HG03060 (cell line): ENCODE data around the gene VPREB3.

Experiments
- ATAC-seq: cut with Tn5 transposase; IDR thresholded peaks from one replicate; pipeline ENCODE4 v1.9.1; 2021; ENCODE audit warnings: low read depth, moderate number of reproducible peaks; ENCODE audit not compliant: unreplicated experiment

The VPREB3 gene, protein sequence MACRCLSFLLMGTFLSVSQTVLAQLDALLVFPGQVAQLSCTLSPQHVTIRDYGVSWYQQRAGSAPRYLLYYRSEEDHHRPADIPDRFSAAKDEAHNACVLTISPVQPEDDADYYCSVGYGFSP

DNA sequence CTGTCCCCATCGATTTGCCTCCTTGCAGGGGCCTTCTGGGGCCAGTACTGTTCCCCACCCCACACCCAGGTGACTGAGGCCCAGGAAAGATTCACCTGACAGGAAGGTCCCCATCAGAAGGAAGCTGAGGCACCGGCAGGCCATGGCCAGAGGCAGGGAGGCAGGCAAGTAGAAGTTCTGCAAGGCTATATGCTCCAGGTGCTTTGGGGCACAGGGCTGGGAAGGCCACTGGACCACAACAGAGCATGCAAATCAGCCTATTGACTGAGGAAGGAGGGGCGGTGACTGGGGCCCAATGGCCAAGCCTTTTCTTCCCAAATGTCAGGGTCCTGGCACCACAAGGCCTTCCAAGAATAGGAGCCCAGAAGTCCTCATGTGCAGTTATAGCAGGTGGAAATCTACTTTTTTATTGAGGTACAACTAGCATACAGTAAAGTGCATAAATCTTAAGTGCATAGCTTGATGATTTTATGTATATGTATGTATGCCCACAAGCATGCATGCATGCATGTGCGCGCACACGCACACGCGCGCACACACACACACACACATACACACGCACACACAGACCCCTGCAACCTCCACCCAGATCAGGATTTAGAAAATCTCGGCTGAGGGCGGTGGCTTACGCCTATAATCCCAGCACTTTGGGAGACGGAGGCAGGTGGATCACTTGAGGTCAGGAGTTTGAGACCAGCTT, at the start of gene VPREB3:
TSS of gene VPREB3 (minus strand) at position 206 of the 700 bp plus-strand sequence. CDS start at position 144, 62 bp downstream.
- ATAC-seq: no peak

DNA sequence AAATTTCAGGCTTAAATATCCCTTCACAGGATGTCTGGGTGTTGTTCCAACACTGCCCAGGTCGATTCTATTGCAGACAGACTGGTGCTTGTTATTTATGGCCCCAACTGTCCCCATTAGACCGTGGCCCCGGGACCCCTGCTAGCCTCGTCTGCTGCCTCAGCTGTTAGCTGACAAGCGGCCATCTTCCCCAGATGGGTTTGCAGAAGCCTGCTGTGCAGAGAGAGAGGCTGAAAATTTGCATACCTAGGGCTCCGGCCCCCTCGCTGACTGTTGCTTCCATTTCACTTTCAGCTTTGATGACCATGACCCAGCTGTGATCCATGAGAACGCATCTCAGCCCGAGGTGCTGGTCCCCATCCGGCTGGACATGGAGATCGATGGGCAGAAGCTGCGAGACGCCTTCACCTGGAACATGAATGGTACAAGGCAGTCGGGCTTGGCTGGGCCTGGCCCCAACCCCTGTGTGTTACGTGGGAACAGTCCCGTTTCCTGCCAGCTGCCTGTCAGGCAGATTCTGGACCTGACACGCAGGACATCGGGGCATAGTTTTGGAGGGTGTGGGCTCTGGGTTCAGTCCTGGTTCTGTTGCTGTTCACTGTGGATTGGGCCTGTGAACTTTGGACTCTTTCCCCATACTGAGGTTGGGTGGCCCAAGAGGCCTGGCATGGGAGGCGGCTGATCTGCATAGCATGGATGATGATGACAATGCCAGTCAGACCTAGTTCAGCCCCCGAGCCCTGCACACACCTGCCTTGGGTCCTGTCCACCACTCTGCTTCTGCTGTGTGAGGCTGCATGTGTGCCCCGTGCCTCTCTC, 49.0 kb upstream of the VPREB3 start:
- ATAC-seq: no peak

DNA sequence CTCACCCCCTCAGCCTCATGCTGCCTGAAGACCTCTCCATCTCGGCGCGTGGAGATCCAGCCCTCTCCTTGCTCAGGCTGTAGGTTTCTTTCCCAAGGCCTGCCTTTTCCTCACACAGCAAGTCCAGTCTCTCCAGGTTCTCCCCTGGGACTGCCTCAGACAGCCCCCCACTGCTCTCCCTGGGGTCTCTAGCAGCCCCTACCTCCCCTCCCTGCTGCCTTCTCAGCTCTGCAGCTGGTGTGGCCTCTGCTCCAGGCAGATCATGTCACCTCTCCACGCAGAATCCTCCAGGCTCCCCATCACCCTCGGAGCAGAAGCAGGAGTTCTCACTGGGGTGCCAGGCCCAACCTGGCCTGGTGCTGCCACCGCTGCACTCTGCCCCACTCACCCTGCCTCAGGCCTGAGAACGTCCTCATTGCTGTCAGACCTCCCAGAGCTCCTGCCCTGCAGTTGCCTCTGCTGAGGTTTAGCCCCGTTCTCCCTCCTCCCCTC, 47.7 kb upstream of the VPREB3 start:
- ATAC-seq: no peak

DNA sequence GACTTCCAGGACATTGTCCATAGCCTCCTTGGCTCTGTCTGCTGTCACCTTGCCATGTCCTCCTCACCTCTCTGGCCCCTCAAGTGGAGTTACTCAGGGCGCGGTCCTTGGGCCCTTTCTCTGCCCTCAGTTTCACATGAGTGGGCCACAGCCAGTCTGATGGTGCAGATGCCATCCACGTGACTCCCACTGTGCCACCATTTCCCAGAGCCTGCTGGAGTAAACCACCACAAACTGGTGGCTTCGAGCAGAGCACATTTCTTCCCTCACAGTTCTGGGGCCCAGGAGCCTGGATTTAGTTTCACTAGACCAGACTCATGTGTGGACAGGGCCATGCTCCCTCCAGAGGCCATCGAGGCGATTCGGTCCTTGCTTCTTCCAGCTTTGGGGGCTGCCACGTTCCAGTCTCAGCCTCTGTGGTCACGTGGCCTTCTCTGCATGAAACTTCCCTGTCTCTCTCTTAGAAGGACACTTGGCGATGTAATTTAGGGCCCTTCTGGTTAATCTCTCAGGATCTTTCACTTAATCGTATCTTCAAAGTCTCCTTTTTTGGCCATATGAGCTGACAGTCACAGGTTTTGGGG, 47.1 kb upstream of the VPREB3 start:
- no peak for ATAC-seq

DNA sequence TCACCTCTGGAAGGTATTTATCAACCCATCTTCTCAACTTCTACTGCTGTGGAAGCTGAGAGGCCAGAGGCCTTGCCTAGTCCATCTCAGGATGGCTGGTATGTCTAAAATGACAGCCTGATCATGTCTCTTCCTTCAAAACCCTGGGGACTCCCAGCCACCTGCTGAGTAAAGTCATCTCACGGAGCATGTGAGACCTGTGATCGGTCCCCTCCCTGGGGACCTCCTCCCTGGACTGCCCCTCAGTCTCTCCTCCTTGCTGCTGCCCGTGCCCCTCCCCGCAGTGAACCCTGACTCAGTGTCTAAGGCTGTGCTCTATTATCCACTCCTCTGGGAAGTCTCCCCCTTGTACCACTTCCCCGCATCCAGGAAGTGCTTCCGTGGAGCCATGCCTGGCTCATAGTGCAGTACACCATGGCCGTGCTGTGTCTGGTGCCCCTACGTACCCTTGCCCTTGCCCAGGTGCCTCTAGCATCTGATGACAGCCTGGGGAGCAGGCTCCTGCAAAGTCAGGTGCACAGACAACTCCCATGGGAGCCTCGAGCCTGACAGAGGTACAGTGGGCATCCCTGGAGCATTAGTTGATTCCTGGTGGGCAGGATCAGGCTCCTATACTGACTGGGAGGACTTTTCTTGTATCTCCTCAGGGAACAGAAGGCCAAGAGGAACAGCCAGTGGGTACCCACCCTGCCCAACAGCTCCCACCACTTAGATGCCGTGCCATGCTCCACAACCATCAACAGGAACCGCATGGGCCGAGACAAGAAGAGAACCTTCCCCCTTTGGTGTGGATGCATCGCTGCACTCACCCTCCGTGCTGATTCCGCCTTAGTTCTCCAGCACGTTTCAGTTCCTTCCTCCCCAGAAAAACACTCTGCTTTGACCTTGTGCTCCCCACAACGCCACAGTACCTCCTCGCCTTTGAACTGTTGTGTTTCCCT, 46.3 kb upstream of the VPREB3 start:
- ATAC-seq: peak; percentile 68

DNA sequence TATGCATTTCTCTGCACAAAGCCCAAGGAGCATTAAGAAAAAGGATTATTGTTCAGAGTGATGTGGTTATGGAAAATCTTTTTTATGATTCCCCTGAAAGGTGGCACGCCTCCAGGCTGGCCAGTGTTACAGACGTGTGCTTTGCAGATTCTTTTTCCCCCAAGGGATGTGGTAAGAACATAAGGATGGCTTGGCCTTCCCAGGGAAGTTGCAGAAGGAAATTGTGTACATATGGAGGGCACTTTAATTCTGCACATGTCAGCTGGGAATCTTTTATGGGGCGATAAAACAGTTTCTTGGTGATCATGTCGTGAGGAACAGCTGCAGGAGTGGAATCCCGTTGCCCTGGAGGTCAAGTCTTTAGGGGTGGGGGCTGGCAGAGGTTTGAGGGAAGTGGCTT, 42.2 kb upstream of the VPREB3 start:
- ATAC-seq: no peak

DNA sequence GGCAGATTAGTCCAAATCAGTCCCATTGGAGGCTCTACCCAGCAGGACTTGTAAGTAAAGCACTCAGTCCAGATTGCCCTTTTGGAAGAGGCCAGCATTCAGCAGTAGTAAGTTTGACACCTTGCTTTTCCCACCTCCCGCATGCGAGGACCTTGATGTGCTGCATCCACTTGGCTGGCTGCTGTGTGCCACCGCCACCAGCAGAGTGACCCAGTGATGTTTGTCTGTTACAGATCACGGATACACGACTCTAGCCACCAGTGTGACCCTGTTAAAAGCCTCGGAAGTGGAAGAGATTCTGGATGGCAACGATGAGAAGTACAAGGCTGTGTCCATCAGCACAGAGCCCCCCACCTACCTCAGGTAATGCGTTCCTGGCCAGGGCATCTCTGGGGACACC, 39.1 kb upstream of the VPREB3 start:
- ATAC-seq: no peak

DNA sequence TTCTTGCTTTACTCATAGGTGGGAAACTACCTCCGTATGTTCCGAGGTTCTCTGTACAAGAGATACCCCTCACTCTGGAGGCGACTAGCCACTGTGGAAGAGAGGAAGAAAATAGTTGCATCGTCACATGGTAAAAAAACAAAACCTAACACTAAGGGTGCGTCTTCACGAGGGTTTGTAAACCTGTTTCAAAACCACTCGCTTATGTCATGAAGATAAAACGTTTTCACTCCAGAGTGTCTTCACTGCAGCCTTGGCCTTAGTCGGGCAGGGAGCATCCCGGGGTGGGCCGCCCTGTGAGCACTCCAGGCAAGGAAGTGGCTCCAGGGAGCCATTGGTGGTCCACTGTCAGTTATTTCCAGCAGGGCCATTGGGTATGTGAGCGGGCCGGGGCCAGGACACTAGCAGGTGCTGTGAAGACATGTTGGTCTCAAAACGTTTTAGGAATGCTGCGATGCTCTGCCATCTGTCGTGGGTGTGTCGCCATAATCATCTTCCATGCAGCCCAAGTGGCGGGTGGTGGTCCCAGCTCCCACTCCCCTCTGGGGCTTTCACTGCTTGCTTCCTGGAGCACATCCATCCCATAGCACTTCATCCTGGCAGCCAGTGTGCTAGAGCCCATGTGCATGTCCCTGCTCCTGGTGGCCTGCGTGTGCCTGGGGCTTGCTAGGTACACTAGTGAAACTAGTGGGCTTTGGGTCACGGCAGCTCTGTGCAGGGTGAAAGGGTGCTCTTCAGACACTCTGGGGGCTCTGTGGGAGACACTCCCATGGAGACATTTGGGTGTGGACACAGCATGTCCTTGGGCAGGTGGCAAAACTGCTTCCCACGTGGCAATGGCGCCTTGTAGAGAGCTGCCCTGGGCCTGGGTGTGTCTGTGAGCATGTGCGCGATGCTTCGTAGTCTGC, 37.8 kb upstream of the VPREB3 start:
- ATAC-seq: no peak

DNA sequence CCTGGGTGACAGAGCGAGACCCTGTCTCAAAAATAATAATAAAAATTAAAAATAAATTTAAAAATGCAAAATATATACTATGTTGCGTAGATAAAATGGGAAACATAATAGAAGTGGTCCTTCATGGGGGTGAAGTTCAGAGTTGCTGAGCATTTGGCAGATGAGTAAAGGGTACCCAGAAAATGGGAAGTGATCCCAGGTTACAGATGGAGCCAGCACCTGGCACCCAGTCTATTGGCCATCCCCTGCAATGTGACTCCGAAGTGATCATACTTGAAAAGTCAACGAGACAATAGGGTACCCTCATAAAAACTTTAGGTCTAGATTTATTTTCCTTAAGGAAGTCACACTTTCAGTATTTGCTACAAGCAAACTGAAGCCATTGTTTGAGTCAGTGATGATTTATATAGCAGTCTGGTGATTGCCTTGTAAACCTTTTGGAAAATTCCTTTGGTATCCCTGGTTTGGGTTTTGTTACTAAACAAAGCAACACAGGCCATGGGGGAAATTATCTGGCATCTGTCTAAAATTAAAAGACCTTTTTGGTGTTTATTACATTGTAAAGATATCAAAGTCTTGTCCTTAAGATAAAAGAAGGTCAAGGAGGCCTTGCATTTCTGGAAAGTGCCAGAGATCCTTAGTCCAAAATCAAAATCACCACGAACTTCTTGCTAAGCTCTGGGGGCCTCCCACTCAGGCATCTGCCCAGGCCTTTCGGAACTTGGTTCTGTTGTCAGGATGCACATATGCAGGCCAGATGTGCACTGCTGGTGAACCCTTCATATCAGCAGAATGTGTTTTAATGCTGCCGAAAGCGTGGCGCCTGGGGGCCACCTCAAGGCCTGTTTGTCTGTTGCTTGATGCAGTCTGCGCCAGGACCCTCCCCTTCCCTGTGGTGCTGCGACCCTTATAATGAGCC, 36.9 kb upstream of the VPREB3 start:
- ATAC-seq: no peak

DNA sequence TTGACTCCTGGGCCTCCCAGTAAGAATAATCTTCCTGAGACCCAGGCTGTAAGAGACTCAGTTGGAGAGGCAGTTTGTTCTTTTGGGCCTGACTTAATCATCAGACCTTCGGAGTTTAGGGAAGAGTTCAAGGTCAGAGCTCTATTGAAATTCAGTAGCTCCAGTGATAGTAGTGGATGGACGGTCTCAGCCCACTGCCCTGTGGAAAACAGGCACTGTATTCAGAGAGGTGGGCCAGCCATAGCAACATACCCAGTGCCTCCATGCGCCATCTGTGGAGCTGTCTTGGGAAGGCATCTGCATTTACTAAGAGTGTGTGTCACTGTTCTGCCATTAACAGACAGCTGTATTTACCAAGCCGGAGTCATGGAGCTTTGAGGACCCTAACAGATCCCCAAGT, 35.4 kb upstream of the VPREB3 start:
- no peak for ATAC-seq

DNA sequence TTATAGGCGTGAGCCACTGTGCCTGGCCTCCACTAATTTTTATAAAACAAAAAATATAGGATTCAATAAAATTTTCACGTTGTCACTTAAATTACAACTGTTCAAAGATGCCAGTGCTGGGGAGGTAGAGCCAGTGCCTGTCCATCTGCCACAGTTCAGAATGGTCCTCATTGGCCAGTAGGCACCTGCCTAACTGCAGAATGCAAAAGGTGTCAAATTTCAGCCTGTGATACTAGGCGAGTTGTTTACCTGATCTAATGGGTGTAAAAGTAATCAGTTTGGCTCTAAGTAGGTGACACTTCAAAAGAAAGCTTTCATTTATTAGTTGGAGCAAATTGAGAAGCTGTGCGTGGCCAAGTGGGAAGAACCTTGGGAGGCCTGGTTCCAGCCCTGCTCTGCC, 34.9 kb upstream of the VPREB3 start:
- no peak for ATAC-seq

DNA sequence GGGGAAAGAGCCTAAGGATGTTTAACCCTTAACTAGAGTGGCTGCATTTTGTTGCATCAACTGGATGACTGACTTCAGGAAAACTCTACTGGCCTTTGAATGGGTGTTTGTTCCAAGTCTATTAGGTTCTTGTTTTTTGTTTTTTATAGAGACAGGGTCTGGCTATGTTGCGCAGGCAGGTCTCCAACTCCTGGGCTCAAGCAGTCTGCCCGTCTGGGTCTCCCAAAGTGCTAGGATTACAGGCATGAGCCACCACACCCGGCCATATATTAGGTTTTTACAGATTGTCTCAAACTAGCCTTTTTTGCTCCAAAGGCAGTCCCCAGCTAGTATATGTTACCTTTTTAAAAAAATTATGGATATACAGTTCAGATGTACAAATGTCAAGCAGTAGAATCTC, 33.7 kb upstream of the VPREB3 start:
- ATAC-seq: no peak

DNA sequence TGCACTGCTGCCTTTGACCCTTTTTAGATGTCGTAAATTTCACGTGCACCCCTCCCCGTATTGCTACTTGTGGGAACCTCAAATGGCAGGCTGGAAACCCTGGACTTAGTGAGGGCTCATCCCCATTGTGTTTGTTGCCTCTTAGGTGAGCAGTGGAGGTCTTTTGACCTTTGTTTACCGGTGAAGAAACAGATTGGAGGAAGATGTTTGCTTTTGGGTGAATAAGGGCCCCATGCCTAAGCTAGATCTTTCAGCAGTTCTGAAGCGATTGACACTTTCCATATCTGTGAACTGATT, 33.3 kb upstream of the VPREB3 start:
- ATAC-seq: no peak

DNA sequence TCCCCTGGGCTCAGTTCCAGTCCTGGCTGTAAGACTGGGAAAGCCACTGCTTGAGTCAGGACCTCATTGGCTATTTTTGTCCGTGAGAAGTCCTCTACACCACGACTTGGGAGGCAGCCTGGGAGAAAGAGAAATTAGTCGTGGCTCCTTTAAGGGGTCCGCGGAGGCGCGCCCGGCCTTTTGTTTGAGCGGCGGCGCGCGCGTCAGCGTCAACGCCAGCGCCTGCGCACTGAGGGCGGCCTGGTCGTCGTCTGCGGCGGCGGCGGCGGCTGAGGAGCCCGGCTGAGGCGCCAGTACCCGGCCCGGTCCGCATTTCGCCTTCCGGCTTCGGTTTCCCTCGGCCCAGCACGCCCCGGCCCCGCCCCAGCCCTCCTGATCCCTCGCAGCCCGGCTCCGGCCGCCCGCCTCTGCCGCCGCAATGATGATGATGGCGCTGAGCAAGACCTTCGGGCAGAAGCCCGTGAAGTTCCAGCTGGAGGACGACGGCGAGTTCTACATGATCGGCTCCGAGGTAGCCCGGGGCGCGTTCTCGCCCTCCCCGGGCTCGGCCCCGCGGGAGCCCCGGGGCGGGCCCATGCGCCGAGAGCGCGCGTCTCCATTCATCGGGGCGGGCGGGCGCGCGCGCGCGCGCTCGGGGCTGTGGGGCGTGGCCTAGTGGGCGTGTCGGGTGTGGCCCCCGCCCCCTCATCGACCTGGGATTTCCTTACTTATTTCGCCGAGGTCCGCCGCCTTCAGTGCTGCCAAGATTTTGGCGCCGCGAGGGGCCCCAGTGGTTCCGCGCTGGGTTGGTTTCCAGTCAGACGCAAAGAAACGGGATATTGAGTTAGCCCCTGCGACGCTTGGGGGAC, 32.8 kb upstream of the VPREB3 start, which contains the start of gene SMARCB1:
TSS of gene SMARCB1 (plus strand) at position 215 of the 848 bp plus-strand sequence. CDS start at position 419, 204 bp downstream.
- peak; percentile 44 for ATAC-seq

DNA sequence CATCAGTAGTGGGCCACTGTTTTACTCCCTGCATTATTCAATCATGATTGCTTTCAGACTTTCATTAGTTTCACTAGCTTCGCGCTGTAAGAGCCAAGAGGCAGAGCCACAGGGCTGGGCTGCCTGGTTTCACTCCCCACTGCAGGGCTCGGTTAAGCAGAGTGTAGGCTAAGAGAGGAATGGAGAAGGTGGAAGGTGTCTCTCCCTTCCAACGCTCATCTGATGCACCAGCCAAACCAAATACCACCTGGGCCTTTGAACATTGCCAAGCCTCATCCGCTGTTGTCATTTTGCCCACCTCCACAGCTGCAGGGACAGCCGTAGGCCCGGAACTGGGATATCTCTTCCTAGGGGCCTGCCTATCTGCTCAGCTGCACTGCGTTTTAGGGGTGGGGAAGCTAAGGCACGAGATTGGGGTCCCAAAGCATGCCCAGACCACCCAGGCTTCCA, 32.1 kb upstream of the VPREB3 start:
- ATAC-seq: no peak

DNA sequence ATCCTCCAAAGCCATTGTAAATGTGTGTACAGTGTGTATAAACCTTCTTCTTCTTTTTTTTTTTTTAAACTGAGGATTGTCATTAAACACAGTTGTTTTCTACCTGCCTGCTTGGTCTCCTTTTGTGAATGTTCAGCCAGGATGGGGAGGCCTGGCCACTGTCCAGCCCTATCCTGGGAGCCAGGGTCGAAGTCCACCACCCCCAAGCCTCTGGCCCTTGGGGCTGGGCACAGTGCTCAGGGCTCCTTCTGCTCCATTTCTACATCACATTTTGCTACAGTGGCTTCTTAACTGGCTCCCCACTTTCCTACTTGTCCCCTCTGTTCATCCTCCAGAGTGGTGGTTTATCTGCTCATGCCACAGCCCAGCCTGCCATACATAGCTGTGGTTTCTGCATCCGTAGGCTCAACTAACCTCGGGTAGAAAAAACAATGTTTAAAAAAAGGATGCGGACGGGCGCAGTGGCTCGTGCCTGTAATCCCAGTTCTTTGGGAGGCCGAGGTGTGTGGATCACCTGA, 30.0 kb upstream of the VPREB3 start:
- no peak for ATAC-seq
